ENCODE measurements around the gene FUCA2. TPM values are rescaled to one million over a fixed set of nuclear protein-coding genes. Genes with fewer than 3 reads are reported as not detected.
A peak's percentile ranks its signal among the peaks of the same experiment; 100 is the strongest.
"Not testable (repeated sequence)": the region's sequence is repeated elsewhere in the genome, so short reads cannot be mapped to it uniquely, and the experiment has no call there.

The FUCA2 gene
- total RNA-seq, 1 donor from 2014 or later, result 19.4 TPM

DNA sequence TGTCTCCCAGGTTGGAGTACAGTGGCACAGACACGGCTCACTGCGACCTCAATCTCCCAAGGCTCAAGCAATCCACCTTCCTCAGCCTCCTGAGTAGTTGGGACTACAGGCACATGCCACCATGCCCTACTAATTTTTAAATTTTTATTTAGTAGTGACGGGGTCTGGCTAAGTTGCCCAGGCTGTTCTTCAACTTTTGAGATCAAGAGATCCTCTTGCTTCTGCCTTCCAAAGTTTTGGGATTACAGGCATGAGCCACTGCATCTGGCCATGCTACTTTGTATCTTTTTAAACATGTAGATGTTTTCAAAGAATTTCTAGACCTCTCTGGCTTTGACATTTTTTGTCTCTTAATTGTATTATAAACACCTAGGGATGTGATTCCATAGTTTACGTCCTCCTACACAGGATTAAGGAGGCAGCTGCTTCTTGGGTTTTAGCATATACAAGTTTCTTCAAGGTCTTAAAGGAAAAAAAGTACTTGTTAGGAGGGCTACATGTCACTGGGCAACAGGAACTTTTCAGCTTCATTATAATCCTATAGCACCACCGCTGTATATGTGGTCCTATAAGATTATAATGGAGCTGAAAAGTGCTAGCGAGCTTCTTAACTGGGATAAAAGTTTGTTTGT, 62.3 kb downstream of the FUCA2 start:
- no peaks in the 10 kb centered on the region for H3K9me3 ChIP-seq
- no peak for DNase-seq (ENCODE audit: extremely low spot score in 2 of 2)
- peak overlapping the region; percentile 62 for H3K27ac ChIP-seq
- H3K36me3 ChIP-seq, result no peaks in the 10 kb centered on the region
- no peak for TF ChIP-seq POLR2AphosphoS5 (IDR thresholded peaks at IDR 0.05; ENCODE audit: insufficient read depth in 1 of 2, low read depth in 1 of 2)
- TF ChIP-seq POLR2A (IDR thresholded peaks at IDR 0.05), result no peak
- TF ChIP-seq, protein P1, sequence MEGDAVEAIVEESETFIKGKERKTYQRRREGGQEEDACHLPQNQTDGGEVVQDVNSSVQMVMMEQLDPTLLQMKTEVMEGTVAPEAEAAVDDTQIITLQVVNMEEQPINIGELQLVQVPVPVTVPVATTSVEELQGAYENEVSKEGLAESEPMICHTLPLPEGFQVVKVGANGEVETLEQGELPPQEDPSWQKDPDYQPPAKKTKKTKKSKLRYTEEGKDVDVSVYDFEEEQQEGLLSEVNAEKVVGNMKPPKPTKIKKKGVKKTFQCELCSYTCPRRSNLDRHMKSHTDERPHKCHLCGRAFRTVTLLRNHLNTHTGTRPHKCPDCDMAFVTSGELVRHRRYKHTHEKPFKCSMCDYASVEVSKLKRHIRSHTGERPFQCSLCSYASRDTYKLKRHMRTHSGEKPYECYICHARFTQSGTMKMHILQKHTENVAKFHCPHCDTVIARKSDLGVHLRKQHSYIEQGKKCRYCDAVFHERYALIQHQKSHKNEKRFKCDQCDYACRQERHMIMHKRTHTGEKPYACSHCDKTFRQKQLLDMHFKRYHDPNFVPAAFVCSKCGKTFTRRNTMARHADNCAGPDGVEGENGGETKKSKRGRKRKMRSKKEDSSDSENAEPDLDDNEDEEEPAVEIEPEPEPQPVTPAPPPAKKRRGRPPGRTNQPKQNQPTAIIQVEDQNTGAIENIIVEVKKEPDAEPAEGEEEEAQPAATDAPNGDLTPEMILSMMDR (IDR thresholded peaks at IDR 0.05), result no peak
- intact Hi-C loops (cut with DNase I), result no loop called here
- H3K4me3 ChIP-seq, result peak overlapping the region; percentile 73
- peaks cover 26% of the 10 kb centered on the region for H3K4me1 ChIP-seq
- H3K27me3 ChIP-seq, result no peaks in the 10 kb centered on the region

DNA sequence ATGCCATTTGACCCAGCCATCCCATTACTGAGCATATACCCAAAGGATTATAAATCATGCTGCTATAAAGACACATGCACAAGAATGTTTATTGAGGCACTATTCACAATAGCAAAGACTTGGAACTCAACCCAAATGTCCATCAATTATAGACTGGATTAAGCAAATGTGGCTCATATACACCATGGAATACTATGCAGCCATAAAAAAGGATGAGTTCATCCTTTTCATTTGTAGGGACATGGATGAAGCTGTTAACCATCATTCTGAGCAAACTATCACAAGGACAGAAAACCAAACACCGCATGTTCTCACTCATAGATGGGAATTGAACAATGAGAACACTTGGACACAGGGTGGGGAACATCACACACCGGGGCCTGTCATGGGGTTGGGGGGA, 63.7 kb downstream of the FUCA2 start:
- intact Hi-C loops (cut with DNase I); H3K9me3 ChIP-seq; H3K27me3 ChIP-seq; H3K4me3 ChIP-seq; H3K36me3 ChIP-seq; DNase-seq (ENCODE audit: extremely low spot score in 2 of 2); H3K27ac ChIP-seq: not testable (repeated sequence)
- H3K4me1 ChIP-seq, result peaks cover 26% of the 10 kb centered on the region

Small RNA genes lying within 50 kb of the gene (small RNA-seq; reads per million reads assigned to genes)
- not detected for gene RNA5SP221

Other genes starting within 250 kb of the FUCA2 start
- gene ADAT2, start 61.0 kb downstream of the FUCA2 start, total RNA-seq, result 5.9 TPM
- gene PEX3, start 60.9 kb downstream of the FUCA2 start, total RNA-seq, result 17.4 TPM
- 61.6 TPM for gene PHACTR2, start 166.2 kb upstream of the FUCA2 start, total RNA-seq

Measured in vagina (tissue), 2 donors.